Measurements from ENCODE around the gene DLG4.
"Not testable (repeated sequence)": the region's sequence is repeated elsewhere in the genome, so short reads cannot be mapped to it uniquely, and the experiment has no call there.

DLG4 gene

DNA sequence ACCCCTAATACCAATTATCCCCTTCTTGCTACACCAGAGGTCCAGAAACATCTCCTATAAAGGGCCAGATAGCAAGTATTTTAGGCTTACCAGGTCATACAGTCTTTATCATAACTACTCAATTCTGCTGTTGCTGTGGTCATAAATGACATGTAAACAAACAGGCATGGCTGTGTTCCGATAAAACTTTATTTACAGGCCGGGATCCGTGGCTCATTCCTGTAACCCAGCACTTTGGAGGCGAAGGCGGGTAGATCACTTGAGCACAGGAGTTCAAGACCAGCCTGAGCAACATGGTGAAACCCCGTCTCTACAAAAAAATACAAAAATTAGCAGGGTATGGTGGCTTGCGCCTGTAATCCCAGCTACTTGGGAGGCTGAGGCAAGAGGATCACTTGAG is 52.8 kb downstream of the DLG4 start:
- H3K9me3 ChIP-seq (ENCODE audit: low read depth, low read length), result no peaks in the 10 kb centered on the region
- H3K36me3 ChIP-seq (ENCODE audit: insufficient read depth, low read length), result no peaks in the 10 kb centered on the region
- no peak overlapping the region for H3K4me3 ChIP-seq
- H3K27ac ChIP-seq, result no peak overlapping the region
- DNase-seq (ENCODE audit: low read depth, low spot score), result no peak
- H3K9ac ChIP-seq (ENCODE audit: insufficient read length), result no peak overlapping the region
- no peak for TF ChIP-seq POLR2AphosphoS5 (IDR thresholded peaks at IDR 0.05; ENCODE audit: borderline replicate concordance, low read depth, low read length)
- no peak for TF ChIP-seq EZH2 (IDR thresholded peaks at IDR 0.05)
- TF ChIP-seq FOXP2 (optimal IDR thresholded peaks at IDR 0.05; ENCODE audit: control extremely low read depth, extremely low read length, insufficient read depth), result no peak

DNA sequence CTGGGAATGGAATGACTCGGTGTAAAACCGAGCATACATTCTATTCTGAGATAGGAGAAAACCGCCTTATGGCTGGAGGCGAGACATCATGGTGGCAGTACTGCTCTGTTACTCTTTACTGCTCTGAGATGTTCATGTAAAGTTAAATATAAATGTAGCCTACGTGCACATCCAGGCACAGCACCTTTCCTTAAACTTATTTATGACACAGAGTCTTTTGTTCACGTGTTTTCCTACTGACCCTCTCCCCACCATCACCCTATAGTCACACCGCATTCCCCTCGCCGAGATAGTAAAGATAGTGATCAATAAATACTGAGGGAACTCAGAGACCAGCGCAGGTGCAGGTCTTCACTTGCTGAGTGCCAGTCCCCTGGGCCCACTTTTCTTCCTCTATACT is 60.1 kb downstream of the DLG4 start:
- not testable (repeated sequence) for H3K27ac ChIP-seq; H3K9me3 ChIP-seq (ENCODE audit: low read depth, low read length); H3K4me3 ChIP-seq; DNase-seq (ENCODE audit: low read depth, low spot score); H3K36me3 ChIP-seq (ENCODE audit: insufficient read depth, low read length); H3K9ac ChIP-seq (ENCODE audit: insufficient read length)

DNA sequence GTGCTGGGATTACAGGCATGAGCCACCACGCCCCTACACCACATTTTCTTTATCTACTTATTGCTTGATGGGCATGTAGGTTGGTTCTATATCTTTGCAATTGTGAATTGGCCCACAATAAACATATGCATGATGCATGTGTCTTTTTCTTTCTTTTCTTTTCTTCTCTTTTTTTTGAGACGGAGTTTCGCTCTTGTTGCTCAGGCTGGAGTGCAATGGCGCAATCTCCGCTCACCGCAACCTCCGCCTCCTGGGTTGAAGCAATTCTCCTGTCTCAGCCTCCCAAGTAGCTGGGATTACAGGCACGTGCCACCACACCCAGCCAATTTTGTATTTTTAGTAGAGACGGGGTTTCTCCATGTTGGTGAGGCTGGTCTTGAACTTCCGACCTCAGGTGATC is 61.2 kb downstream of the DLG4 start:
- H3K9ac ChIP-seq (ENCODE audit: insufficient read length); DNase-seq (ENCODE audit: low read depth, low spot score); H3K36me3 ChIP-seq (ENCODE audit: insufficient read depth, low read length); H3K4me3 ChIP-seq; H3K9me3 ChIP-seq (ENCODE audit: low read depth, low read length); H3K27ac ChIP-seq: not testable (repeated sequence)

DNA sequence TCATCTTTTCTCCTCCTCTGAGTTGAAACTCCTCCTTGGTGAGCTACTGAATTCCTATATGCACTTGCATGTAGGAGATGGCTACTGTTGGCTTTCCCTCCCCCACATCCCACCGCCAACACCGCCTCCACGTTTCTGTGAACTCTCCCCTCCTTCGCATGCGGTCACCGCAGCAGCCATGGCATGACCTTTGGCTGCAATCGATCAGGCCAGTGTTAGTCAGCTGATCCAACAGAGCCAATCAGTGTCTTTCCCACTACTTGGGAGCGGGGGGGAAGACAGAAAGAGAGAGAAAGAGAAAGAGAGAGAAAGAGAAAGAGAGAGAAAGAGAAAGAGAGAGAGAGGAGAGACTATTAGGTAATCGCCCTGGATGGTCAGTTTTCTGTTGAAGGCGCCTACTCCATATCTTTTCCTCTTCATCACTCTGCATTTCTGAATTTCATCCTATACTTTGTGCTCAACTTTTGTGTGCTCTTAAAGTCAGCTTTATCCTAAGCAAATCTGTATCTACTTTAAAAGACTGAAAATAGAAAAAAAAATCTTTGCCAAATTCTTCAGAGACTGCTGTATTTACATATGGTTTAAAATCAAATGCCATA is 63.2 kb downstream of the DLG4 start:
- Histone ChIP-seq H3K27ac (no peak overlapping the region), H3K9me3 (ENCODE audit: low read depth, low read length) (no peaks in the 10 kb centered on the region), H3K4me3 (no peak overlapping the region), H3K36me3 (ENCODE audit: insufficient read depth, low read length) (no peaks in the 10 kb centered on the region), H3K9ac (ENCODE audit: insufficient read length) (no peak overlapping the region)
- DNase-seq (ENCODE audit: low read depth, low spot score), result no peak
- TF ChIP-seq POLR2AphosphoS5 (IDR thresholded peaks at IDR 0.05; ENCODE audit: borderline replicate concordance, low read depth, low read length), result no peak
- no peak for TF ChIP-seq FOXP2 (optimal IDR thresholded peaks at IDR 0.05; ENCODE audit: control extremely low read depth, extremely low read length, insufficient read depth)
- no peak for TF ChIP-seq EZH2 (IDR thresholded peaks at IDR 0.05)

DNA sequence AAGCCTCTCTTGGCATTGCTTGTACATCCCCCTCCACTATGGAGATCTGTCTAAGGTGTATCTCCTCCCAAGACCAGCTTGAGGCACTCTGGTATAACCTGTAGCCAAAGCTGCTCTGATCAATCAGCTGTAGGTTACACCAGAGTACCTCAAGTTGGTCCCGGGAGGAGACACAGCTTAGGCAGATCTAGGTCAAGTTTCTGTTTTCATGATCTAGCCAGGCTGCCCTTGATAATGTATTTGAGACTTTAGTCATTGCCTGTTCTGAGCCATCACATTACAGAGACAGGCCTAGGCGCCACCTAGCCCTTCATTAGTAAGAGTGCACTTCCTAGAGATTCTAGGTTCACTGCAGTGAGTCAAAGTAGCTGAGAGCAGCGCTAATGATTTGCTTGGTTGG is 71.9 kb downstream of the DLG4 start:
- TF ChIP-seq FOXP2 (optimal IDR thresholded peaks at IDR 0.05; ENCODE audit: control extremely low read depth, extremely low read length, insufficient read depth), result no peak
- no peak for TF ChIP-seq EZH2 (IDR thresholded peaks at IDR 0.05)
- no peak for TF ChIP-seq POLR2AphosphoS5 (IDR thresholded peaks at IDR 0.05; ENCODE audit: borderline replicate concordance, low read depth, low read length)
- Histone ChIP-seq H3K27ac (no peak overlapping the region), H3K9ac (ENCODE audit: insufficient read length) (no peak overlapping the region), H3K4me3 (no peak overlapping the region), H3K36me3 (ENCODE audit: insufficient read depth, low read length) (no peaks in the 10 kb centered on the region), H3K9me3 (ENCODE audit: low read depth, low read length) (no peaks in the 10 kb centered on the region)
- DNase-seq (ENCODE audit: low read depth, low spot score), result no peak

DNA sequence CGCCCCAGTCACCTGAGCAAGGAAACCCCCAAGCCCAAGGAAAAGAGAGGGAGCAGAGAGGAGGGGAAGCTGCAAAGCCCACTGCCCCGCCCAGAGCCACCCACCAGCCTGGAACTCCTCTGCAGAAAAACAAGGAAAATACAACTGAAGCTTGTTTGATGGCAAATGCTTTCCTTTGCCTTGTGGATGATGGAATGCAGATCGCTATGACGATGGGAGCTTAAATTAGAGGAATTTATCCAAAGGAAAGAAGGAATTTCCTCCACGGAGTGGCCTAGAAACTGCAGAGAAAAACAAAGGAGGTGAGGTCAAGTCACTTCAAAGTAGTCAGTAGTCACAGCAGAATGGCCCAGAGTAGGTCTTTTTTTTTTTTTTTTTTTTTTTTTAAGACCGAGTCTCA is 73.5 kb downstream of the DLG4 start:
- H3K9ac ChIP-seq (ENCODE audit: insufficient read length), result no peak overlapping the region
- no peak overlapping the region for H3K27ac ChIP-seq
- no peaks in the 10 kb centered on the region for H3K36me3 ChIP-seq (ENCODE audit: insufficient read depth, low read length)
- DNase-seq (ENCODE audit: low read depth, low spot score), result no peak
- H3K9me3 ChIP-seq (ENCODE audit: low read depth, low read length), result no peaks in the 10 kb centered on the region
- TF ChIP-seq FOXP2 (optimal IDR thresholded peaks at IDR 0.05; ENCODE audit: control extremely low read depth, extremely low read length, insufficient read depth), result no peak
- TF ChIP-seq EZH2 (IDR thresholded peaks at IDR 0.05), result no peak
- no peak for TF ChIP-seq POLR2AphosphoS5 (IDR thresholded peaks at IDR 0.05; ENCODE audit: borderline replicate concordance, low read depth, low read length)
- H3K4me3 ChIP-seq, result no peak overlapping the region

DNA sequence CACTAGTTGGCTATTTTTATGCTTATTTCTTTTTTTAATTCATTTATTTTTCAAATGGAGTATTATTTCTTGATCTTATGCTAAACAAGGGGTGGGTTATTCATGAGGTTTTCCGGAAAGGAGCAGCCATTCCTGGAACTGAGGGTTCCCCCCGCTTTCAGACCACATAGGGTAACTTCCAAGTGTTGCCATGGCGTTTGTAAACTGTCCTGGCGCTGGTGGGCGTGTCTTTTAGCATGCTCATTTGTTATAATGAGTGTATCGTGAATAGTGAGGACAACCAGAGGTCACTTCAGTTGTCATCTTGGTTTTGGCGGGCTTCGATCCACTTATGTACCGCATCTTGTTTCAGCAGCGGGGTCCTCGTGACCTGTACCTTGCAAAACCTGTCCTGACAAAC is 75.4 kb downstream of the DLG4 start:
- TF ChIP-seq POLR2AphosphoS5 (IDR thresholded peaks at IDR 0.05; ENCODE audit: borderline replicate concordance, low read depth, low read length) (no peak), EZH2 (IDR thresholded peaks at IDR 0.05) (no peak), FOXP2 (optimal IDR thresholded peaks at IDR 0.05; ENCODE audit: control extremely low read depth, extremely low read length, insufficient read depth) (no peak)
- no peaks in the 10 kb centered on the region for H3K9me3 ChIP-seq (ENCODE audit: low read depth, low read length)
- no peak for DNase-seq (ENCODE audit: low read depth, low spot score)
- no peak overlapping the region for H3K4me3 ChIP-seq
- no peak overlapping the region for H3K27ac ChIP-seq
- H3K9ac ChIP-seq (ENCODE audit: insufficient read length), result no peak overlapping the region
- H3K36me3 ChIP-seq (ENCODE audit: insufficient read depth, low read length), result no peaks in the 10 kb centered on the region

DNA sequence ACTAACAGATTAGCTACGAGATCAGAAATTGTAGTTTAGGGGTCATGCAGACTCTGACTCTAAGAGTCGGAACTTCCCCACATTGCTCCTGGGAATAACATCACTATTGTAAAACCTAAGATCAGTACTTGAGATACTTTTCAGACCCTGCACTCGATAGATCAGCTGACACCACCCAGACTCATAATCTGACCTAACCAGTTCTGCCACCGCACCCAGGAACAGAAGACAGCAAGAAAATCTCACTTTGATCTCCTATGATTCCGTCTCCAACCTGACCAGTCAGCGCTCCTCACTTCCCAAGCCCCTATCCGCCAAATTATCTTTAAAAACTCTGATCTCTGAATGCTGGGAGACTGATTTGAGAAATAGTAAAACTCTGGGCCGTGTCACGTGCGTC is 77.8 kb downstream of the DLG4 start:
- TF ChIP-seq EZH2 (IDR thresholded peaks at IDR 0.05) (no peak), FOXP2 (optimal IDR thresholded peaks at IDR 0.05; ENCODE audit: control extremely low read depth, extremely low read length, insufficient read depth) (no peak), POLR2AphosphoS5 (IDR thresholded peaks at IDR 0.05; ENCODE audit: borderline replicate concordance, low read depth, low read length) (no peak)
- H3K36me3 ChIP-seq (ENCODE audit: insufficient read depth, low read length), result no peaks in the 10 kb centered on the region
- H3K9ac ChIP-seq (ENCODE audit: insufficient read length), result no peak overlapping the region
- H3K9me3 ChIP-seq (ENCODE audit: low read depth, low read length), result no peaks in the 10 kb centered on the region
- DNase-seq (ENCODE audit: low read depth, low spot score), result no peak
- H3K4me3 ChIP-seq, result no peak overlapping the region
- H3K27ac ChIP-seq, result no peak overlapping the region

DNA sequence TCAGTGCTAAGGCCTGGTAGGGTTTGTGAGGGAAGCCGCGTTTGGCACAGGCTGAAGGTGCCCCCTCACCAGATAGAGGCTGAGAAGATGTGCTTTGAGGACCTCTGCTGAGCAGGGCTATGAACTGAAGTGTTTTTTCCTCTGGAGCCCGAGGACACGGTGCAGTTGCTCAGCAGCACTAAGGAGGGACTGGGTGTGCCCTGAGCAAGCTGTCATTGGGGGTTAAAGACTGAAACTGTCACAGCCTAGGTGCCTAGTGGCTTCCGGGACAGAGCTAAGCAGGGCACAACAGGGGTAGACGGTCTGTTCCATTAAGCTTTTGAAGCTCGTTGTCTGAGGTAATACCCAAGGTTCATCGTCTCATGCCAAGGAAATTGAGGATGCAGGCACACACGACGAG is 80.2 kb downstream of the DLG4 start:
- Histone ChIP-seq H3K27ac (no peak overlapping the region), H3K9me3 (ENCODE audit: low read depth, low read length) (no peaks in the 10 kb centered on the region), H3K9ac (ENCODE audit: insufficient read length) (no peak overlapping the region), H3K36me3 (ENCODE audit: insufficient read depth, low read length) (no peaks in the 10 kb centered on the region), H3K4me3 (no peak overlapping the region)
- TF ChIP-seq FOXP2 (optimal IDR thresholded peaks at IDR 0.05; ENCODE audit: control extremely low read depth, extremely low read length, insufficient read depth) (no peak), POLR2AphosphoS5 (IDR thresholded peaks at IDR 0.05; ENCODE audit: borderline replicate concordance, low read depth, low read length) (no peak), EZH2 (IDR thresholded peaks at IDR 0.05) (no peak)
- DNase-seq (ENCODE audit: low read depth, low spot score), result no peak
